SK-N-SH (cell line): ENCODE measurements around the gene POU3F3. TPM values are rescaled to one million over a fixed set of nuclear protein-coding genes. Genes with fewer than 3 reads are reported as not detected.

Experiments
- CTCF ChIA-PET: fragments of 300-600, 350-600 bp; formaldehyde crosslinking; extraction: SDS; loops from one replicate; lab custom pipeline; 2021; lab: Yijun Ruan, JAX
- POLR2A ChIA-PET: fragments of 350-600 bp; sonication (Branson Sonifier 250); formaldehyde crosslinking; extraction: SDS; loops from one replicate; lab custom pipeline; 2020; ENCODE audit warnings: antibody characterized with exemption, inconsistent platforms; lab: Yijun Ruan, JAX
- DNase-seq: peaks from one replicate; pipeline ENCODE4 v3.0.0; 2012
- H2AFZ ChIP-seq: fragments of 200-600 bp; sonication (generic); 2 replicates; pipeline ENCODE4 v1.8.1; 2016; ENCODE audit warnings: antibody characterized with exemption, mild to moderate bottlenecking, low read depth
- H3F3A ChIP-seq: fragments of 200-600 bp; sonication (generic); replicated peaks from 2 replicates; pipeline ENCODE3; 2016; ENCODE audit warnings: antibody characterized with exemption, mild to moderate bottlenecking; ENCODE audit not compliant: insufficient read depth
- H3K27ac ChIP-seq, 2 experiments: fragments of 200-500 bp in 1 of 2; fragments of 200-600 bp in 1 of 2; sonication (Bioruptor generic) in 1 of 2; sonication (generic), shearing (Covaris generic) in 1 of 2; 2 replicates each; pipeline versions ENCODE4 v1.5.1 to v1.6.1; 2014 to 2016; ENCODE audit warnings: low read depth in 2 of 2, inconsistent platforms in 1 of 2, low read length in 1 of 2, mild to moderate bottlenecking in 1 of 2, mixed read lengths in 1 of 2
- H3K27me3 ChIP-seq: fragments of 200-600 bp; sonication (generic), shearing (Covaris generic); 2 replicates; pipeline ENCODE4 v1.6.1; 2016; ENCODE audit warnings: mixed run types; ENCODE audit not compliant: insufficient read depth
- H3K36me3 ChIP-seq, 2 experiments: fragments of 200-500 bp in 1 of 2; fragments of 200-600 bp in 1 of 2; sonication (Bioruptor generic) in 1 of 2; sonication (generic) in 1 of 2; replicated peaks in 1 of 2; 2 replicates each; pipeline versions ENCODE3 to v1.5.1; 2014 to 2016; ENCODE audit warnings: low read length in 1 of 2, mild to moderate bottlenecking in 1 of 2; ENCODE audit not compliant: insufficient read depth in 2 of 2, control insufficient read depth in 1 of 2
- H3K4me1 ChIP-seq, 2 experiments: fragments of 200-500 bp in 1 of 2; fragments of 200-600 bp in 1 of 2; sonication (Bioruptor generic) in 1 of 2; sonication (generic), shearing (Covaris generic) in 1 of 2; 2 replicates each; pipeline versions ENCODE4 v1.5.1 to v1.6.1; 2014 to 2016; ENCODE audit warnings: low read depth in 1 of 2, low read length in 1 of 2, mixed run types in 1 of 2; ENCODE audit not compliant: insufficient read depth in 2 of 2, control insufficient read depth in 1 of 2
- H3K4me2 ChIP-seq: fragments of 200-600 bp; sonication (generic), shearing (Covaris generic); 2 replicates; pipeline ENCODE4 v1.6.1; 2017; ENCODE audit warnings: mixed run types
- H3K4me3 ChIP-seq, 2 experiments: fragments of 200-500 bp in 1 of 2; fragments of 200-600 bp in 1 of 2; sonication (Bioruptor generic) in 1 of 2; sonication (generic), shearing (Covaris generic) in 1 of 2; 2 replicates each; pipeline versions ENCODE4 v1.5.1 to v1.8.1; 2014 to 2016; ENCODE audit warnings: low read depth in 2 of 2, inconsistent platforms in 1 of 2, low read length in 1 of 2, mild to moderate bottlenecking in 1 of 2, mixed read lengths in 1 of 2, moderate library complexity in 1 of 2
- H3K79me2 ChIP-seq: fragments of 200-600 bp; sonication (generic); 2 replicates; pipeline ENCODE4 v1.8.1; 2017; ENCODE audit warnings: mild to moderate bottlenecking; ENCODE audit not compliant: insufficient read depth
- H3K9ac ChIP-seq: fragments of 200-600 bp; sonication (generic); 2 replicates; pipeline ENCODE4 v1.6.1; 2017; ENCODE audit warnings: mixed run types
- H3K9me2 ChIP-seq: fragments of 200-600 bp; sonication (generic); 2 replicates; pipeline ENCODE4 v1.6.1; 2017; ENCODE audit warnings: mixed run types
- H3K9me3 ChIP-seq: fragments of 200-600 bp; sonication (generic); 2 replicates; pipeline ENCODE4 v1.6.1; 2017; ENCODE audit warnings: mixed run types, mild to moderate bottlenecking, moderate library complexity
- H4K20me1 ChIP-seq: fragments of 200-600 bp; sonication (generic); 2 replicates; pipeline ENCODE4 v1.6.1; 2017; ENCODE audit warnings: mild to moderate bottlenecking, mixed run types; ENCODE audit not compliant: insufficient read depth
- CHD2 ChIP-seq: fragments of 150-350 bp; IDR thresholded peaks from 2 replicates; pipeline ENCODE4 v1.6.1; 2018; ENCODE audit warnings: low read length; ENCODE audit not compliant: partially characterized antibody
- FOSL2 ChIP-seq: IDR thresholded peaks from 2 replicates; pipeline ENCODE4 v1.4.0; 2012; ENCODE audit warnings: low read depth, mild to moderate bottlenecking, moderate library complexity, borderline replicate concordance
- FOXM1 ChIP-seq: IDR thresholded peaks from 2 replicates; pipeline ENCODE4 v1.4.0; 2012; ENCODE audit warnings: low read depth, mild to moderate bottlenecking
- GATA2 ChIP-seq: sonication (generic); formaldehyde crosslinking; IDR thresholded peaks from 2 replicates; pipeline ENCODE4 v1.5.0; 2020; ENCODE audit warnings: mild to moderate bottlenecking, missing genetic modification reagents
- JUND ChIP-seq: IDR thresholded peaks from 2 replicates; pipeline ENCODE4 v1.4.0; 2012
- MXI1 ChIP-seq: IDR thresholded peaks from 2 replicates; pipeline ENCODE4 v1.6.1; 2012; ENCODE audit warnings: mild to moderate bottlenecking, low read depth, low read length, improper control_type of control experiment
- NFIC ChIP-seq: IDR thresholded peaks from 2 replicates; pipeline ENCODE4 v1.4.0; 2012; ENCODE audit warnings: borderline replicate concordance
- RXRA ChIP-seq: IDR thresholded peaks from 2 replicates; pipeline ENCODE4 v1.4.0; 2012; ENCODE audit warnings: low read depth, mild to moderate bottlenecking, borderline replicate concordance
- SMC3 ChIP-seq: IDR thresholded peaks from 2 replicates; pipeline ENCODE4 v1.6.1; 2012; ENCODE audit warnings: low read depth, low read length, improper control_type of control experiment
- TAF1 ChIP-seq: IDR thresholded peaks from 2 replicates; pipeline ENCODE4 v1.6.1; 2012; ENCODE audit warnings: low read depth, mild to moderate bottlenecking, low read length, moderate library complexity, borderline replicate concordance
- WGBS: methylation state at CpG from one replicate; pipeline ENCODE4 v1.1.6; 2017; ENCODE audit warnings: low lambda C conversion rate; 5-methylcytosine and 5-hydroxymethylcytosine counted together
- polyA plus RNA-seq, 3 experiments: library from polyadenylated mRNA; depleted of rRNA; stranded (reverse); fragments of >200 nt; gene quantifications; 2 replicates each; pipeline ENCODE4 v1.2.3, GENCODE V29; 2012
- TF ChIP-seq, protein P1 (sequence below): IDR thresholded peaks from 2 replicates; pipeline ENCODE4 v1.4.0; 2012; ENCODE audit warnings: low read depth, borderline replicate concordance
- TF ChIP-seq, protein P2 (sequence below): IDR thresholded peaks from 2 replicates; pipeline ENCODE4 v1.4.0; 2012; ENCODE audit warnings: low read depth, borderline replicate concordance
- TF ChIP-seq, protein P3 (sequence below): fragments of 150-350 bp; IDR thresholded peaks from 2 replicates; pipeline ENCODE4 v1.6.1; 2017; ENCODE audit warnings: antibody characterized with exemption, low read length, low read depth, borderline replicate concordance

Gene POU3F3
- polyA plus RNA-seq, 1 of the 3 experiments (the other 2 are of a cell fraction): not detected

DNA sequence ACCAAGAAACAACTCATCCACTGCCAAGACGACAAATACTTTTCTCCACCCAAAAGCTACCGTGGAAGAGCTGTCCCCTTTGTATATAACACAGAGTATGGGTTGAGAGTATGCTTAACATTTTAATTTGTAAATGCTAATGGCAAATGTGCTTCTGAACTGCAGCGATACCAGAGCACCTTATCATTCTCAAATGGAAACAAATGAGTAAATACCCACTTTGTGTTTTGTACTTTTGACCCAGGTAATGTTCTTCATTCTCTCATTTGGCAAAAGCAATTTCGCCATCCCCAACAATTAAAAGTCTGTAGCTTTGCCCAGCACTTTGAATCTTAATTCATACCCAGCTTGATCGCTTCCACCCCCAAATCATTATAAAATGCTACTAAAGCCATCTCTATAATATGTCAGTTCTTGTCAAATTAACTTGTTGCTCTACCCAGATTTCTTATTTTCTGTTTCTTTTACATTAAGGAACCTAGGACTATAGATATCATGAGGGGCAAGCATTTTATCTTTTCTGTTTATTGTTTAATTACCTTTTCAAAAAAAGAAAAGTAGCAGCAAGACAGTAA, 6.2 kb upstream of the POU3F3 start:
- Histone ChIP-seq H3K79me2 (no peaks in the 10 kb centered on the region), H3K27me3 (peaks cover 58% of the 10 kb centered on the region), H3K9me3 (no peaks in the 10 kb centered on the region), H3K9ac (no peak overlapping the region), H3K9me2 (no peaks in the 10 kb centered on the region), H3K4me1 (peaks cover 0 to 3% of the 10 kb centered on the region in 2 experiments; a peak in 1 of 4 replicates), H2AFZ (no peak overlapping the region), H4K20me1 (no peaks in the 10 kb centered on the region), H3K27ac (no peak overlapping the region), H3F3A (no peaks in the 10 kb centered on the region), H3K4me2 (no peak overlapping the region), H3K36me3 (no peaks in the 10 kb centered on the region), H3K4me3 (no peak overlapping the region)
- ChIA-PET POLR2A (no interaction called here), CTCF (interaction anchor here (1.0 to 5.0 kb wide), 5 partner anchors 25 to 1687 kb away, joined by 3 to 60 read pairs (median 4); no protein-coding TSS in a partner anchor)
- 46% methylated on average over 5 of the region's 5 CpGs for WGBS
- DNase-seq: no peak
- TF ChIP-seq, protein P1, sequence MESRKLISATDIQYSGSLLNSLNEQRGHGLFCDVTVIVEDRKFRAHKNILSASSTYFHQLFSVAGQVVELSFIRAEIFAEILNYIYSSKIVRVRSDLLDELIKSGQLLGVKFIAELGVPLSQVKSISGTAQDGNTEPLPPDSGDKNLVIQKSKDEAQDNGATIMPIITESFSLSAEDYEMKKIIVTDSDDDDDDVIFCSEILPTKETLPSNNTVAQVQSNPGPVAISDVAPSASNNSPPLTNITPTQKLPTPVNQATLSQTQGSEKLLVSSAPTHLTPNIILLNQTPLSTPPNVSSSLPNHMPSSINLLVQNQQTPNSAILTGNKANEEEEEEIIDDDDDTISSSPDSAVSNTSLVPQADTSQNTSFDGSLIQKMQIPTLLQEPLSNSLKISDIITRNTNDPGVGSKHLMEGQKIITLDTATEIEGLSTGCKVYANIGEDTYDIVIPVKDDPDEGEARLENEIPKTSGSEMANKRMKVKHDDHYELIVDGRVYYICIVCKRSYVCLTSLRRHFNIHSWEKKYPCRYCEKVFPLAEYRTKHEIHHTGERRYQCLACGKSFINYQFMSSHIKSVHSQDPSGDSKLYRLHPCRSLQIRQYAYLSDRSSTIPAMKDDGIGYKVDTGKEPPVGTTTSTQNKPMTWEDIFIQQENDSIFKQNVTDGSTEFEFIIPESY: no peak
- TF ChIP-seq, protein P2, sequence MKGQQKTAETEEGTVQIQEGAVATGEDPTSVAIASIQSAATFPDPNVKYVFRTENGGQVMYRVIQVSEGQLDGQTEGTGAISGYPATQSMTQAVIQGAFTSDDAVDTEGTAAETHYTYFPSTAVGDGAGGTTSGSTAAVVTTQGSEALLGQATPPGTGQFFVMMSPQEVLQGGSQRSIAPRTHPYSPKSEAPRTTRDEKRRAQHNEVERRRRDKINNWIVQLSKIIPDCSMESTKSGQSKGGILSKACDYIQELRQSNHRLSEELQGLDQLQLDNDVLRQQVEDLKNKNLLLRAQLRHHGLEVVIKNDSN: no peak

DNA sequence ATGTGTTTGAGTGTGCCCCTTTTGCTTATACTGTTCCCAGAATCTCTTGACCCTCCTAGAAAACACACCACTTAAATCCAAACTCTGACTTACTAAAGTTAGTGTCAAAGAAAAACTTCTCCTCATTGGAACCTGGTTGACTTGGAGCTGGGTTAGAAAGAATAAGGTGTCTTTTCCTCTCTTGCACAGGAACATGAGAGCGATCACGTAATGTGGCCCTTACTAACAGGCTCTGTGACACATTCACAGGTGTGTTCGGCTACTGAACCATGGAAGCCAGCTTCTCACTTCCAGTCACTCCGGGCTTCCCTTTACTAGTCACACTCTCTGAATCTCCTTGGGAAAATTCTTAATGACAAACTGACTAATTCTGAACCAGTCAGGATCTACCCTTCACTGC, 5.4 kb upstream of the POU3F3 start:
- H3K9ac ChIP-seq: no peak overlapping the region
- TF ChIP-seq FOXM1 (no peak), TAF1 (no peak), GATA2 (CRISPR knock-in tag) (no peak), SMC3 (no peak), JUND (no peak)
- TF ChIP-seq, all 33 proteins: peak for 0
- ChIA-PET CTCF (interaction anchor here (0.9 to 5.0 kb wide), 15 partner anchors 8 to 1688 kb away, joined by 3 to 60 read pairs (median 4); no protein-coding TSS in a partner anchor), POLR2A (no interaction called here)
- Histone ChIP-seq H3F3A (no peaks in the 10 kb centered on the region), H2AFZ (no peak overlapping the region), H3K27me3 (peaks cover 61% of the 10 kb centered on the region), H3K4me1 (peaks cover 0 to 7% of the 10 kb centered on the region in 2 experiments; a peak in 1 of 4 replicates), H4K20me1 (no peaks in the 10 kb centered on the region), H3K79me2 (no peaks in the 10 kb centered on the region), H3K9me3 (no peaks in the 10 kb centered on the region), H3K27ac (no peak overlapping the region), H3K36me3 (no peaks in the 10 kb centered on the region), H3K9me2 (no peaks in the 10 kb centered on the region), H3K4me2 (no peak overlapping the region), H3K4me3 (no peak overlapping the region)
- DNase-seq: no peak
- 67% methylated on average over 4 of the region's 4 CpGs for WGBS

DNA sequence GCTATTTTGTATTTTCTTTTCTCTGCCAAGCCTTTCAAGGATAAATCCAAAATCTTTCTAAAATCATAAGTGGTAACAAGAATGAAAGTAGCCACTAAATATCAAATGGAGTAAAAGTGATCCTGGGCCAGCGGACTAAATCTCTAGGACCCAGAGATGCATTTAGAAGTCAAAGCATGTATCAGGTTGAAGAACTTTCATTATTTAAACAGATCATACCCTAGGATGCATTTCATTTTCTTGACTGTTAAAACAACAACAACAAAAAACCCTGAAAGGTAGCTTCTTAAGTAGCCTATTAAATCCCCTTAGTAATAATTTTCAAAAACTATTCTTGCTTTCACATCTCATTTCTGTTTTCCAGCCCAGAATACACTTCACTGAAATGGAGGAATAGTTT, 4.8 kb upstream of the POU3F3 start:
- H3K27me3 ChIP-seq: peaks cover 59% of the 10 kb centered on the region
- H3K27ac ChIP-seq: no peak overlapping the region
- H3K9me2 ChIP-seq: no peaks in the 10 kb centered on the region
- POLR2A ChIA-PET: no interaction called here
- no peak for TF ChIP-seq FOSL2
- TF ChIP-seq SMC3: no peak
- no peak for TF ChIP-seq NFIC
- no peak for TF ChIP-seq CHD2
- TF ChIP-seq RXRA: no peak
- TF ChIP-seq, protein P3, sequence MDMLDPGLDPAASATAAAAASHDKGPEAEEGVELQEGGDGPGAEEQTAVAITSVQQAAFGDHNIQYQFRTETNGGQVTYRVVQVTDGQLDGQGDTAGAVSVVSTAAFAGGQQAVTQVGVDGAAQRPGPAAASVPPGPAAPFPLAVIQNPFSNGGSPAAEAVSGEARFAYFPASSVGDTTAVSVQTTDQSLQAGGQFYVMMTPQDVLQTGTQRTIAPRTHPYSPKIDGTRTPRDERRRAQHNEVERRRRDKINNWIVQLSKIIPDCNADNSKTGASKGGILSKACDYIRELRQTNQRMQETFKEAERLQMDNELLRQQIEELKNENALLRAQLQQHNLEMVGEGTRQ: no peak
- TF ChIP-seq MXI1: no peak
- TF ChIP-seq, all 33 proteins: peak for 0
- Histone ChIP-seq H3F3A (no peaks in the 10 kb centered on the region), H4K20me1 (no peaks in the 10 kb centered on the region), H3K9ac (no peak overlapping the region), H3K4me1 (peaks cover 0 to 7% of the 10 kb centered on the region in 2 experiments; a peak in 1 of 4 replicates), H3K4me3 (no peak overlapping the region), H2AFZ (no peak overlapping the region), H3K4me2 (no peak overlapping the region), H3K36me3 (no peaks in the 10 kb centered on the region), H3K79me2 (no peaks in the 10 kb centered on the region), H3K9me3 (no peaks in the 10 kb centered on the region)
- DNase-seq: no peak
- 6% methylated on average over 1 of the region's 1 CpG for WGBS
- CTCF ChIA-PET: interaction anchor here (0.6 to 5.0 kb wide), 83 partner anchors 9 to 1689 kb away, joined by 3 to 60 read pairs (median 4); no protein-coding TSS in a partner anchor
